ENCODE measurements around the gene ITGB4. TPM values are rescaled to one million over a fixed set of nuclear protein-coding genes. Genes with fewer than 3 reads are reported as not detected.

Gene ITGB4
- total RNA-seq, 4 donors from 2014 or later, result 36.5 to 57.4 (median 46.6) TPM

- H3K4me1 ChIP-seq, result peaks cover 14 to 28% (median 22%) of the 10 kb centered on the region in 4 donors
- intact Hi-C loops (cut with DNase I), result no loop called here
- no peaks in the 10 kb centered on the region for H3K9me3 ChIP-seq
- peaks cover 0 to 54% (median 2%) of the 10 kb centered on the region in 4 donors for H3K36me3 ChIP-seq
- WGBS, result 88% methylated on average over 3 of the region's 7 CpGs
- H3K27ac ChIP-seq (replicated peaks in 1 of 4), result no peak overlapping the region
- no peak for DNase-seq (ENCODE audit: extremely low spot score)
- H3K4me3 ChIP-seq, result no peak overlapping the region
- TF ChIP-seq POLR2A (IDR thresholded peaks at IDR 0.05; ENCODE audit: low read depth) (no peak), POLR2AphosphoS5 (IDR thresholded peaks at IDR 0.05) (no peak), CTCF (IDR thresholded peaks at IDR 0.05) (no peak), EP300 (IDR thresholded peaks at IDR 0.05) (no peak)
- H3K27me3 ChIP-seq, result peaks cover 6 to 47% (median 16%) of the 10 kb centered on the region in 4 donors
These were observed 4.2 kb downstream of the ITGB4 start for GRCh38 chr17:75725504-75725903.

GRCh38 chr17:75727391-75727790 lies 6.1 kb downstream of the ITGB4 start:
- Histone ChIP-seq H3K36me3 (peaks cover 0 to 73% (median 2%) of the 10 kb centered on the region in 4 donors), H3K9me3 (no peaks in the 10 kb centered on the region), H3K4me1 (peaks cover 4 to 14% (median 9%) of the 10 kb centered on the region in 4 donors), H3K4me3 (no peak overlapping the region), H3K27ac (replicated peaks in 1 of 4) (no peak overlapping the region), H3K27me3 (peaks cover 0 to 28% (median under 1%) of the 10 kb centered on the region in 4 donors)
- no peak for DNase-seq (ENCODE audit: extremely low spot score)
- WGBS, result 90% methylated on average over 7 of the region's 18 CpGs
- TF ChIP-seq EP300 (IDR thresholded peaks at IDR 0.05), result no peak
- TF ChIP-seq POLR2A (IDR thresholded peaks at IDR 0.05; ENCODE audit: low read depth), result no peak
- TF ChIP-seq POLR2AphosphoS5 (IDR thresholded peaks at IDR 0.05), result no peak
- TF ChIP-seq CTCF (IDR thresholded peaks at IDR 0.05), result no peak
- intact Hi-C loops (cut with DNase I), result no loop called here

GRCh38 chr17:75729351-75729750 lies 8.1 kb downstream of the ITGB4 start:
- H3K4me3 ChIP-seq, result no peak overlapping the region
- no peak overlapping the region for H3K27ac ChIP-seq (replicated peaks in 1 of 4)
- H3K27me3 ChIP-seq, result peaks cover 0 to 8% (median 0%) of the 10 kb centered on the region in 4 donors
- peaks cover 0 to 2% (median under 1%) of the 10 kb centered on the region in 4 donors for H3K4me1 ChIP-seq
- H3K36me3 ChIP-seq, result peaks cover 0 to 82% (median 5%) of the 10 kb centered on the region in 4 donors
- no peak for DNase-seq (ENCODE audit: extremely low spot score)
- intact Hi-C loops (cut with DNase I), result no loop called here
- no peaks in the 10 kb centered on the region for H3K9me3 ChIP-seq
- 81% methylated on average over 7 of the region's 7 CpGs for WGBS
- TF ChIP-seq CTCF (IDR thresholded peaks at IDR 0.05) (no peak), EP300 (IDR thresholded peaks at IDR 0.05) (no peak), POLR2A (IDR thresholded peaks at IDR 0.05; ENCODE audit: low read depth) (no peak), POLR2AphosphoS5 (IDR thresholded peaks at IDR 0.05) (no peak)

- H3K27ac ChIP-seq (replicated peaks in 1 of 4), result no peak overlapping the region
- peaks cover 0 to 3% (median 0%) of the 10 kb centered on the region in 4 donors for H3K4me1 ChIP-seq
- no peak overlapping the region for H3K4me3 ChIP-seq
- H3K27me3 ChIP-seq, result peaks cover 0 to 1% (median 0%) of the 10 kb centered on the region in 4 donors
- DNase-seq (ENCODE audit: extremely low spot score), result no peak
- no peaks in the 10 kb centered on the region for H3K9me3 ChIP-seq
- no peak for TF ChIP-seq POLR2A (IDR thresholded peaks at IDR 0.05; ENCODE audit: low read depth)
- TF ChIP-seq EP300 (IDR thresholded peaks at IDR 0.05), result no peak
- TF ChIP-seq CTCF (IDR thresholded peaks at IDR 0.05), result no peak
- no peak for TF ChIP-seq POLR2AphosphoS5 (IDR thresholded peaks at IDR 0.05)
- H3K36me3 ChIP-seq, result peaks cover 0 to 75% (median 5%) of the 10 kb centered on the region in 4 donors
- 91% methylated on average over 13 of the region's 24 CpGs for WGBS
- intact Hi-C loops (cut with DNase I), result no loop called here
These were observed 8.8 kb downstream of the ITGB4 start for GRCh38 chr17:75730065-75730464.

Measured in esophagus muscularis mucosa (tissue), 4 donors.